Activated CD4-positive, alpha-beta T cell treated with anti-CD3 and anti-CD28 coated beads, Interleukin-2, Interleukin-6, amounts not matched to agents 100 ng/mL and 50 ng/mL, durations not matched to agents 16 hours and 8 hours (primary cell): ENCODE data around the gene BTBD16.

Source experiments
- DNase-seq: peaks from one replicate; pipeline ENCODE4 v3.0.0-alpha.2; 2020

The BTBD16 gene

GRCh38 chr10:122376364-122376961, 105.4 kb downstream of the BTBD16 start:
- DNase-seq, result no peak

- DNase-seq, result no peak
Observed at GRCh38 chr10:122379041-122379440, 107.9 kb downstream of the BTBD16 start.

DNA sequence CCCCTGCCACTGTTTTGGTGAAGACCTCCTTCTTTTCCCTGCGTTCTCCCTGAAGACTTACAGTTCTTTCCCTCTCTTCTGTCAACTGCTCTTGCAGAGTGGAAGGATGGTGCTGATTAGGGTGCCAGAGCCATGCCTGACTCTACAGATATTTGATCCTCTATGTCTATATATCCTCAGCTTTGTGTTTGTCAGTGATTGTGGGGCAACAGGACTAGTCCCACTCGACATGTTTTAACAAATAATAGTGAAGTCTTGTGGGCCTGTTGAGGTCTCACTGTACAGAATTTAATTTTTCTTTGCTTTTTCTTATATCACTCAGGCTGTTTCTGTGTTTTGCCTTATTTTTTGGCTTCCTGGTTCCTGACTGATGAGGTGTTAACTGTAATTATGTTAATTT, 108.4 kb downstream of the BTBD16 start:
- no peak for DNase-seq

- no peak for DNase-seq
Observed at GRCh38 chr10:122380703-122381102, 109.6 kb downstream of the BTBD16 start.

DNA sequence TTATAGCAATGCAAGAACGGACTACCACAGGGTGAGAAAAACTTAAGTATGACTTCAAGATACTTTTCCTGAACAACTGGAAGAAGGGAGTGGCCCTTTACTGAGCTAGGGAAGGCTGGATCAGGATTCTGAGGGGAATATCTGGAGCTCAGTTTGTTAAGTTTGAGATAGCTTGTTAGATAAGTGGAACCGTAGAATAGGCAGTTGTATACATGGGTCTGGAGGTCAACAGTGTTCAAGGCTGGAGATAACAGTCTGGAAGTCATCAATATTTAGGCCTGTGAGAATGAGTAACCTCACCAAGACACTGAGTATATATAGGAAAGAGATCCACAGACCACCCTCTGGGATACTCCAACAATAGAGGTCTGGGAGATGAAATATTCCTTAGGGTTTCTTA, 110.6 kb downstream of the BTBD16 start:
- no peak for DNase-seq

DNA sequence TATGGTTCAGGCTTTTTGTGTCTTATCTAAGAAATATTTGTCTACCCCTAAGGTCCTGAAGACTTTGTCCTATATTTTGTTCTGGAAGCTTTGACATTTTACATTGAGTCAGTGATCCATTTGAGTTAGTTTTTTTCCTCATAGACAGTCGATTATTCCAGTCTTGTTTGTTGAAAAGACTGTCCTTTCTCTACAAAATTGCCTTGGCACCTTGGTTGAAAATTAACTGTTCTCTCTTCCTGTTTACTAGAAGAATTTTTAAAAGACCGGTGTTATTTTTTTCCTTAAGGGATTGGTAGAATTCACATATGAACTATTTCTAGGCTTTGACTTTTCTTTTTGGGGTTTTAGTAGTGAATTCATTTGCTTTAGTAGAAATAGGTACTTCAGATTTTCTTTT, 115.4 kb downstream of the BTBD16 start:
- DNase-seq, result no peak

DNA sequence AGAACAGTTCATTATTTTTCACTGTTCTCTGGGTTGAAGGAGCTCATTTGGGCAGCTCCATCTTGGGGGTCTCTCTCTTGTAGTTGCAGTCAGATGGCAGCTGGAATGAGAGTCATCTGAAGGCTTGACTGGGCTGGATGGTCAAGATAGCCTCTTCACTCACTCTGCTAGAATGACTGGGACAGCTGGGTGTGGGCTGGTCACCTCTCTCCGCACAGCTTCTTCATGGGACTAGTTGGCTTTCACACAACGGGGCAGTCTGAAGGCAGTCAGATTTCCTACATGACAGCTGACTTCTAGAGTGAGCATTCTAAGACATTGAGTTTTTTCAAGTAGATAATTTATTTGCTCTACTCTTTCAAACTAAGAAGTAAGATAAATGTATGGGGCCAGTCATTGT, 116.5 kb downstream of the BTBD16 start:
- DNase-seq, result no peak
